Tibial nerve (tissue), 4 donors: ENCODE measurements around the gene PDE3A. TPM values are rescaled to one million over a fixed set of nuclear protein-coding genes. Genes with fewer than 3 reads are reported as not detected.

Source experiments
- DNase-seq, 2 donors: peaks; one replicate each; pipeline ENCODE4 v3.0.0-alpha.2; 2019; ENCODE audit warnings: low spot score in 2 of 2
- H3K27ac ChIP-seq, 4 donors: fragments of 200-600 bp; sonication (generic) in 3 of 4; one replicate each; pipeline ENCODE4 v1.5.1; 2017 to 2019; ENCODE audit warnings: mild to moderate bottlenecking in 1 of 4
- H3K27me3 ChIP-seq, 2 donors: fragments of 200-600 bp; sonication (generic) in 1 of 2; one replicate each; pipeline versions ENCODE4 v1.5.1 to v1.6.0; 2017 to 2019
- H3K36me3 ChIP-seq, 3 donors: fragments of 200-600 bp; sonication (generic); one replicate each; pipeline ENCODE4 v1.5.1; 2018 to 2019
- H3K4me1 ChIP-seq, 4 donors: fragments of 200-600 bp; sonication (generic) in 3 of 4; one replicate each; pipeline ENCODE4 v1.5.1; 2017 to 2019
- H3K4me3 ChIP-seq, 4 donors: fragments of 200-600 bp; sonication (generic) in 3 of 4; one replicate each; pipeline ENCODE4 v1.5.1; 2017 to 2019; ENCODE audit warnings: mild to moderate bottlenecking in 1 of 4, moderate library complexity in 1 of 4
- H3K9me3 ChIP-seq, 4 donors: fragments of 200-600 bp; sonication (generic) in 3 of 4; one replicate each; pipeline ENCODE4 v1.5.1; 2017 to 2019
- CTCF ChIP-seq, 5 experiments: fragments of 200-600 bp in 3 of 5; fragments of 450-650 bp in 2 of 5; sonication (generic) in 3 of 5; IDR thresholded peaks; one replicate each; pipeline ENCODE4 v1.5.1; 2016 to 2019; ENCODE audit warnings: antibody characterized with exemption in 5 of 5, mild to moderate bottlenecking in 3 of 5, moderate library complexity in 2 of 5
- EP300 ChIP-seq, 2 donors: sonication (generic); formaldehyde crosslinking; IDR thresholded peaks; one replicate each; pipeline ENCODE4 v1.6.1; 2017; ENCODE audit warnings: antibody characterized with exemption in 2 of 2, mild to moderate bottlenecking in 1 of 2
- POLR2A ChIP-seq, 2 donors: fragments of 450-650 bp; IDR thresholded peaks; one replicate each; pipeline ENCODE4 v1.6.1; 2017; ENCODE audit warnings: antibody characterized with exemption in 2 of 2, mild to moderate bottlenecking in 2 of 2, moderate library complexity in 2 of 2
- WGBS, 2 donors: methylation state at CpG; one replicate each; pipeline ENCODE4 v1.1.5; 2018; 5-methylcytosine and 5-hydroxymethylcytosine counted together
- total RNA-seq, 4 donors: library from RNA; depleted of rRNA; stranded (reverse); fragments of >200 nt; gene quantifications; one replicate each; pipeline ENCODE4 v1.1.0, GENCODE V29; 2016

PDE3A gene
- total RNA-seq, 4 donors from 2014 or later: 11.4 to 17.6 (median 12.9) TPM

- Histone ChIP-seq H3K4me3 (no peak overlapping the region), H3K27ac (no peak overlapping the region), H3K9me3 (no peaks in the 10 kb centered on the region), H3K4me1 (no peaks in the 10 kb centered on the region), H3K36me3 (no peaks in the 10 kb centered on the region), H3K27me3 (no peaks in the 10 kb centered on the region)
- WGBS, 2 donors: 62 to 75% methylated on average over 2 of the region's 2 CpGs
- no peak for DNase-seq
- no peak for TF ChIP-seq EP300 (IDR thresholded peaks at IDR 0.05)
- TF ChIP-seq POLR2A (IDR thresholded peaks at IDR 0.05): no peak
- TF ChIP-seq CTCF (IDR thresholded peaks at IDR 0.05): no peak
These were observed 208.7 kb downstream of the PDE3A start for GRCh38 chr12:20577054-20577453.

DNA sequence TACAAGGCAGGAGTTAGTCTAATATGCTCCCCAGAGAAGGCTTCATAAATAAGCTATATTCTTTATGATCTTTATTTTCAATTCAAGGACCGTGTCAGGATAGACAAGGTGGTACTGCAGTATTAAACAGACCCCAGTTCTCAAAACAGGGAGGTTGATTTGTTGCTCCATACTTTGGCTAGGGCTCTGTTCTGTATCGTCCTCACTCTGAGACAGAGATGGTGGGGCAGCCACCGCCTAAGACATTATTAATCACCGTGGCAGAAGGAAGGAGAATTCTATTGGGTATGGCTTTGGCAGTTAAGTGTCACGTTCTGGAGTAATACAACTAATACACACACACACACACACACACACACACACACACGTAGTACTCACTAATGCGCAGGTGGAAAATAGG, 209.8 kb downstream of the PDE3A start:
- no peak for TF ChIP-seq POLR2A (IDR thresholded peaks at IDR 0.05)
- no peak for TF ChIP-seq CTCF (IDR thresholded peaks at IDR 0.05)
- no peak for TF ChIP-seq EP300 (IDR thresholded peaks at IDR 0.05)
- H3K4me3 ChIP-seq: no peak overlapping the region

GRCh38 chr12:20585055-20585625, 216.8 kb downstream of the PDE3A start:
- Histone ChIP-seq H3K27me3 (no peaks in the 10 kb centered on the region), H3K9me3 (no peaks in the 10 kb centered on the region), H3K36me3 (no peaks in the 10 kb centered on the region), H3K27ac (peak overlapping the region in 1 of 4 donors; percentile 31), H3K4me1 (peaks cover 0 to 12% (median 0%) of the 10 kb centered on the region in 4 donors), H3K4me3 (no peak overlapping the region)
- WGBS, 2 donors: 50 to 56% methylated on average over 3 of the region's 3 CpGs
- no peak for TF ChIP-seq CTCF (IDR thresholded peaks at IDR 0.05)
- no peak for TF ChIP-seq EP300 (IDR thresholded peaks at IDR 0.05)
- TF ChIP-seq POLR2A (IDR thresholded peaks at IDR 0.05): no peak
- no peak for DNase-seq

More for the DNA sequence above, 209.8 kb downstream of the PDE3A start:
- Histone ChIP-seq H3K9me3 (no peaks in the 10 kb centered on the region), H3K27ac (no peak overlapping the region), H3K36me3 (no peaks in the 10 kb centered on the region), H3K27me3 (no peaks in the 10 kb centered on the region), H3K4me1 (no peaks in the 10 kb centered on the region)
- DNase-seq: no peak
- WGBS, 2 donors: 82 to 84% methylated on average over 7 of the region's 7 CpGs

DNA sequence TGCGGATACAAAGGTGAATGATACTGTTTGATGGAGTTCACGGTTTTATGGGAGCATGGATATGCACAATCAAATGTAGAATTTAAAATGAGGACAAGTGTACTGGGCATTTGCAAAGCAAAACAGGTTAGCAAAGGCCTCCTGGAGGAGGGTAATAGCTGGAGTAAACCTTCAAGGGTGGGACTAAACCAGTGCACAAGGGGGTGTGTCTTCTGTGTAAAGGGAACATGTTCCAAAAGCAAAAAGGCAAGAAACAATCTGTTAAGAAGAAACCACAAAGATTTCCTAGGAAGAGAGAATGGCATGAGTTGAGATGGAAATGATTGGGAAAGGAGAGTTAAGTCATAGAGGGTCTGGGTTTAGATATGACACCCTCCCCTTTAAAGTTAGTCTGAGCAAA, 217.6 kb downstream of the PDE3A start:
- TF ChIP-seq POLR2A (IDR thresholded peaks at IDR 0.05) (no peak), EP300 (IDR thresholded peaks at IDR 0.05) (no peak), CTCF (IDR thresholded peaks at IDR 0.05) (no peak)
- H3K36me3 ChIP-seq: no peaks in the 10 kb centered on the region
- H3K27ac ChIP-seq: no peak overlapping the region
- peaks cover 0 to 12% (median 0%) of the 10 kb centered on the region in 4 donors for H3K4me1 ChIP-seq
- H3K27me3 ChIP-seq: no peaks in the 10 kb centered on the region
- no peak for DNase-seq
- H3K4me3 ChIP-seq: no peak overlapping the region
- WGBS, 2 donors: 94 to 96% methylated on average over 2 of the region's 2 CpGs
- H3K9me3 ChIP-seq: no peaks in the 10 kb centered on the region

DNA sequence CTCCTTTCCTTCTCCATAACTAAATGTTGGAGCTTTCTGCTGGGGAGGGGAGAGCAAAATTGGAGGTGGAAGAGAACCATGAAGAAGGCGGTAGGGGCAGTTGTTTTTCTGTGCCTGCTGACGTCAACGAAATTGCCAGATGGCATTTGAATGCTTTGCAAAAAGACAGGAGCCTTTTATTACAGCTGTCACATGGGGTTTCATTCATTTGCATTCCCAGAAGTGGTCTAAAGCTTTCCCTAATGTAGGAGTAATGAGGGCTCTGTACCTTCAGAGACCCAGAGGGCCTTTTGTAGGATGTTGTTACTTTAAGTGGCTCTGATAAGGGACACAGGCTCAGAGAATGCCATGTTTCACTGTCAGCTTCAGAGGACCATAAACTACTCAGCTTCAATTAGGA, 219.7 kb downstream of the PDE3A start:
- no peaks in the 10 kb centered on the region for H3K36me3 ChIP-seq
- DNase-seq: no peak
- no peaks in the 10 kb centered on the region for H3K9me3 ChIP-seq
- peak overlapping the region in 2 of 4 donors; percentile 8 to 36 for H3K27ac ChIP-seq
- peaks cover 0 to 12% (median 0%) of the 10 kb centered on the region in 4 donors for H3K4me1 ChIP-seq
- 37 to 54% methylated on average over 3 of the region's 3 CpGs for WGBS, 2 donors
- H3K27me3 ChIP-seq: no peaks in the 10 kb centered on the region
- TF ChIP-seq CTCF (IDR thresholded peaks at IDR 0.05) (no peak), POLR2A (IDR thresholded peaks at IDR 0.05) (no peak), EP300 (IDR thresholded peaks at IDR 0.05) (no peak)
- no peak overlapping the region for H3K4me3 ChIP-seq
